Left cardiac atrium (tissue), 4 donors: ENCODE data around the gene KIF5A. TPM values are rescaled to one million over a fixed set of nuclear protein-coding genes. Genes with fewer than 3 reads are reported as not detected.
"Not testable (repeated sequence)": the region's sequence is repeated elsewhere in the genome, so short reads cannot be mapped to it uniquely, and the experiment has no call there.

ENCODE experiments used
- ATAC-seq, 2 donors: fragments of 200-7000 bp; cut with Tn5 transposase; one replicate each; pipeline ENCODE4 v1.9.1; 2020; ENCODE audit warnings: mild to moderate bottlenecking in 2 of 2, moderate library complexity in 2 of 2
- DNase-seq: peaks from one replicate; pipeline ENCODE4 v3.0.0-alpha.2; 2020
- intact Hi-C, 2 donors: fragments of 100-400 bp; cut with DNase I; formaldehyde crosslinking; loops; one replicate each; pipeline versions ENCODE4 v1.14.1 to v1.15.1; 2022 to 2023
- total RNA-seq, 2 donors: library from RNA; stranded (reverse); fragmentation: NEBNext Ultra II Directional; extraction: Animal tissue kit (Norgen Biotek cat#: 25700); gene quantifications; one replicate each; pipeline ENCODE4 v1.2.1, GENCODE V29; 2021
- donor health status: DM: no; HTN: yes; CAD: no.
- donor health status: DM: no; HTN: yes; CAD: no; lungs with severe emphysema.
- donor health status: DM: yes; HTN: yes; CAD: no.
- donor health status: Dilated cardiomyopathy.

The KIF5A gene
- total RNA-seq, 2 donors from 2014 or later: 0.10 to 0.18 TPM

- intact Hi-C loops: no loop called here
- DNase-seq (no peak), ATAC-seq (no peak)
These were observed 62.2 kb downstream of the KIF5A start for GRCh38 chr12:57611827-57612710.

GRCh38 chr12:57612711-57613426 is 63.0 kb downstream of the KIF5A start:
- ATAC-seq (no peak), DNase-seq (no peak)
- intact Hi-C loops: no loop called here

GRCh38 chr12:57613427-57614109 is 63.7 kb downstream of the KIF5A start:
- DNase-seq (no peak), ATAC-seq (no peak)
- intact Hi-C loops: no loop called here

GRCh38 chr12:57614178-57614947 is 64.5 kb downstream of the KIF5A start:
- no peak for DNase-seq
- ATAC-seq: no peak
- intact Hi-C loops: no loop called here

- DNase-seq (no peak), ATAC-seq (no peak)
- intact Hi-C loops: no loop called here
These were observed 65.2 kb downstream of the KIF5A start for GRCh38 chr12:57614948-57615500.

GRCh38 chr12:57615637-57616036 is 65.8 kb downstream of the KIF5A start:
- ATAC-seq (no peak), DNase-seq (no peak)
- intact Hi-C loops: no loop called here

GRCh38 chr12:57616383-57617101 is 66.7 kb downstream of the KIF5A start:
- no peak for DNase-seq
- no peak for ATAC-seq
- intact Hi-C loops: no loop called here

GRCh38 chr12:57617942-57618341 is 68.1 kb downstream of the KIF5A start:
- DNase-seq: no peak
- intact Hi-C loops: no loop called here

GRCh38 chr12:57618431-57618830 is 68.6 kb downstream of the KIF5A start:
- DNase-seq, intact Hi-C loops, ATAC-seq: not testable (repeated sequence)

More at GRCh38 chr12:57617942-57618341, 68.1 kb downstream of the KIF5A start:
- ATAC-seq: peak in 1 of 2 donors; percentile 14

GRCh38 chr12:57618966-57619433 is 69.2 kb downstream of the KIF5A start:
- intact Hi-C loops: no loop called here
- ATAC-seq (no peak), DNase-seq (no peak)

- no peak for DNase-seq
- intact Hi-C loops: loop anchor here in 1 of 2 donors (2.0 kb wide), 1 partner anchor 37 kb away; no protein-coding TSS in a partner anchor
- peak in 1 of 2 donors; percentile 21 for ATAC-seq
These were observed 69.8 kb downstream of the KIF5A start for GRCh38 chr12:57619434-57620244.

GRCh38 chr12:57620245-57620935 is 70.5 kb downstream of the KIF5A start:
- ATAC-seq (no peak), DNase-seq (no peak)
- intact Hi-C loops: loop anchor here in 1 of 2 donors (2.0 kb wide), 1 partner anchor 38 kb away; no protein-coding TSS in a partner anchor

- ATAC-seq: peak; percentile 14 to 20
- peak; percentile 42 for DNase-seq
- intact Hi-C loops: loop anchor here in 1 of 2 donors (2.0 kb wide), 1 partner anchor 38 kb away; no protein-coding TSS in a partner anchor
These were observed 71.2 kb downstream of the KIF5A start for GRCh38 chr12:57620936-57621496.

- peak; percentile 83 for ATAC-seq
- DNase-seq: peak; percentile 76
- intact Hi-C loops: loop anchor here (2.0 kb wide), 1 partner anchor 39 kb away; no protein-coding TSS in a partner anchor
These were observed 71.9 kb downstream of the KIF5A start for GRCh38 chr12:57621497-57622292.
